Stimulated activated naive CD4-positive, alpha-beta T cell treated with Interleukin-2 at 50 U/mL for 16 hours (primary cell): ENCODE measurements around the gene TKFC.
"Not testable (repeated sequence)": the region's sequence is repeated elsewhere in the genome, so short reads cannot be mapped to it uniquely, and the experiment has no call there.

Experiments used
- DNase-seq: peaks from one replicate; lab custom pipeline; 2025; lab: John Stamatoyannopoulos, UW

Gene TKFC

DNA sequence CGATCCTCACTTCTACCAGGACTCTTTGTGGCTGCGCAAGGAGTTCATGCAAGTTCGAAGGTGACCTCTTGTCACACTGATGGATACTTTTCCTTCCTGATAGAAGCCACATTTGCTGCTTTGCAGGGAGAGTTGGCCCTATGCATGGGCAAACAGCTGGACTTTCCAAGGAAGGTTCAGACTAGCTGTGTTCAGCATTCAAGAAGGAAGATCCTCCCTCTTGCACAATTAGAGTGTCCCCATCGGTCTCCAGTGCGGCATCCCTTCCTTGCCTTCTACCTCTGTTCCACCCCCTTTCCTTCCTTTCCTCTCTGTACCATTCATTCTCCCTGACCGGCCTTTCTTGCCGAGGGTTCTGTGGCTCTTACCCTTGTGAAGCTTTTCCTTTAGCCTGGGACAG lies 35.6 kb downstream of the TKFC start:
- no peak for DNase-seq

GRCh38 chr11:61369372-61370348 lies 36.6 kb downstream of the TKFC start:
- no peak for DNase-seq

GRCh38 chr11:61370349-61371005 lies 37.4 kb downstream of the TKFC start:
- DNase-seq: no peak

GRCh38 chr11:61372659-61373420 lies 39.8 kb downstream of the TKFC start:
- DNase-seq: no peak

DNA sequence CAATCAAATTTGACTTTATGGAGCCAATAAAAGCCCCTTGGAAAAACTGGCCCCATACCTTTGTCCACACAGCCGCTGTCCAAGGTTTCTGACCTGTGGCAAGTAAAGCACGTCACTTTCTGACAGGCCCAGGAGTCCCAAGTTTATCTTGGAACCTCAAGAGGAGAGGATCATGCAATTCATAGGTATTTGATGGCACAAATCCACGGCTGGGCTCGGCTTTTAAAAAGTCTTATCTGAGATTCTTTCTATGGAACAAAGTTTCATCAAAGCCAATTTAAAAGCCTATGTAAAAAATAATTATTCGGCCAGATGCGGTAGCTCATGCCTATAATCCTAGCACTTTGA lies 42.7 kb downstream of the TKFC start:
- DNase-seq: no peak

DNA sequence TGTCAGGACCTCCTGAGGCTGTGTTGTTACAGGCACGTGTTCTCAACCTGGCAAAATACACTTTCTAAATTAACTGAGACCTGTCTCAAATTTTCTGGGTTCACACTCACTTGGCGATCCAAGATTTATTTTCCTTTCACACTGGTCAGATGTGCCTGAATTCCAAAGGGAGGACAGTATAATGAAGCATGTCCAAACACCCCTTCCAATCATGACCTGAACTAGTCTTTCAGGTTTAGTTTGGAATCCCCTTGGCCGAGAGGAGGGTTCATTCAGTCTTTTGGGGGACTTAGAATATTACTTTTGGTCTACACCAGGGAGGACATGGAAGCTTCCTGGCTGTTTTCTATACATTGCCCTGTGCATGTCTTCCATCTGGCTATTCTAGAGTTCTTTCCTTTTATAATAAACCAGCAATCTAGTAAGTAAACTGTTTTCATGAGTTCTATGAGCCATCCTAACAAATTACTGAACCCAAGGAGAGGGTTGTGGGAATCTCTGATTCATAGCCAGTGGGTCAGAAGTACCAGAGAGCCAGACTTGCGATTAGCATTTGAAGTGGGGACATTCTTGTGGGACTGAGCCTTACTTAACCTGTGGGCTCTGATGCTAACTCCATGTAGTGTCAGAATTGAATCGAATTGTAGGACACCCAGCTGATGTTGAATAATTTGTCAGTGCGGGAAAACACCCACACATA lies 44.6 kb downstream of the TKFC start:
- no peak for DNase-seq

DNA sequence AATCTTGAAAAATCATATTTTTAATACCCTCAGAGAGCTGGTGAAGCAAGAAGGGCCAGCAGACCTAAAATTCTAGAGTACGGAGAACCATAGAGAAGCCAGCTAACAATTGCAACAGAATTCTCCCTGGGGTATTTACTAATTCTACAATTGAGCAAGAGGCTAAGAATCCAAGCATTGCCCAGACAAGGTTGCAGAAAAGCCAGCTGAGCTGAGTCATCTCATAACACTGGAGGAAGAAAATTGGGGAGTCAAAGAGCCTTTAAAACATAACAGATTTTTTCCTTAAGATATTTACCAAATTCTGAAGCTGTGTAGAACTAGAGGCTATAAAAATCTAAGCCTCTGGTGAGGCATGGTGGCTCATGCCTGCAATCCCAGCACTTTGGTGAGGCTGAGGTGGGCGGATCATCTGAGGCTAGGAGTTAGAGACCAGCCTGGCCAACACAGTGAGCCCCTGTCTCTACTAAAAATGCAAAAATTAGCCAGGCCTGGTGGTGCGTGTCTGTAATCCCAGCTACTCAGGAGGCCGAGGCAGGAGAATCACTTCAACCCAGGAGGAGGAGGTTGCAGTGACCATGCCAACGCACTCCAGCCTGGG lies 45.8 kb downstream of the TKFC start:
- no peak for DNase-seq

GRCh38 chr11:61380884-61381283 lies 47.9 kb downstream of the TKFC start:
- no peak for DNase-seq

DNA sequence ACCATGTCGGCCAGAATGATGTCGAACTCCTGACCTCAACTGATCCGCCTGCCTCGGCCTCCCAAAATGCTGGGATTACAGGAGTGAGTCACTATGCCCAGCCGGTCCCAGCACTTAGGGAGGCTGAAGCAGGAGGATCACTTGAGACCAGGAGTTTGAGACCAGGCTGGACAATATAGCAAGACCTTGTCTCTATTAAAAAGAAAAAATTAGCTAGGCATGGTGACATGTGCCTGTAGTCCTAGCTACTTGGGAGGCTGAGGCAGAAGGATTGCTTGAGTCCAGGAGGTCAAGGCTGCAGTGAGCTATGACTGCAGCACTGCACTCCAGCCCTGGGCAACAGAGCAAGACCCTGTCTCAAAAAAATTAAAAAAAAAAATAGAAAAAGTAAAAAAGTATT lies 50.8 kb downstream of the TKFC start:
- DNase-seq: not testable (repeated sequence)

DNA sequence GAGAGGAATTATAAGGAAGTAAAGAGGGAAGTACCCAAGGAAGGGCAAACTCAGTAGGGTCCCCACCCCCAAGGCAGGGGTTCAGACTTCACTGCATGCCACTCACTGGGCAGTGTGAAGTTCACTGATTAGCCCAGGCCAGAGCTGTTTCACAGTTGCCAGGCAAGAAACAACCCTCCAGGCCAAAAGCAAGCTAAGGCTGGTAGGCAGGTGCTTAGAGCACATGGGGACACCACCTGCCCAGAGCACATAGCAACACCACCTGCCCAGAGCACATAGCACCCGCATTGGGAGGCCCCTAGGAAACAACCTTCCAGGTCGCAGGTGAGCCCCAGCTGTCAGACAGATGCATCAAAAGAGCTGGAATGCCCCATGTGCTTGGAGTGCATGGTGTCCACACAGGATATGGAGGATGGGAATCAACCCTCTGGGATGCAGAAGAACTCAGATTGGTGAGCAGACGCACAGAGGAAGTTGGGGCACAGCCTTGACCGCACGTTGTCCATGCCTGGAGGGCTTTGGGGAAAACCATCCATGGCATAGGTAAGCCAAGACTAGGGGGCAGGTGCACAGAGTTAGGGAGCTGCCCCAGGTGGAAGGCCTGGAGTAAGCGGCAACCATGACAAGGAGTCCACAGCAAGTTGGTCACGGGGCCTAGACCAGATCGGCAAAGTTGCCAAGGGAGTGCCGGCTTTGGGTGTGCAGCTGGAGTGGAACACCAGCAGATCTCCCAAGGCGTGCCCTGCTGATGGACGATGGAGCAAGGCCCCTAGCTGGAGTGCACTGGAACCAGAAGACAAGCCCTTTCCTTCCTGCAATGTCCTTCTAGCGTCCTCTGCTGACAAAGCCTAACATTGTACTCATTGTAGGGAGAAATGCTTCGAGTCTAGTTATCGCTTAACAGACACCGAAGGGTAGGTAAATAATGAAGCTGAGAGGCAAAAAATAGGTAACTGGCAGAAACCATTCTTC lies 51.5 kb downstream of the TKFC start:
- no peak for DNase-seq

DNA sequence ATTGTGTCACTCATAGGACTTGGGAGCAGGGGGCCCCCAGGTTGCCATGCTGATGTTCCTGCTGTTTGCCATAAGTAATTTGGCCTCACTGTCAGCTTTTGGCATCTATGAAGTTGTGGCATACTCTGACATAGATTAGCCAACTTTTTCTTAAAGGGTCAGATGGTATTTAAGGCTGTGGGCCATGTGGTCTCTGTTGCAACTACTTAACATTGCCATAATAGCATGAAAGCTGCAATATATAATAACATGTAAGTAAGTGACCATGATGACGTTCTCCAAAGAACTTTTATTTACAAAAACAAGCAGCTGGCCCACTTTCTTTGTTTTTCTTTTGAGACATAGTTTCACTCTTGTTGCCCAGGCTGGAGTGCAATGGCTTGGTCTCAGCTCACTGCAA lies 57.1 kb downstream of the TKFC start:
- no peak for DNase-seq

GRCh38 chr11:61392981-61393595 lies 60.1 kb downstream of the TKFC start:
- DNase-seq: no peak
